Mesothelial cell of epicardium (in vitro differentiated cells): ENCODE results near the gene SPAG4. TPM values are rescaled to one million over a fixed set of nuclear protein-coding genes. Genes with fewer than 3 reads are reported as not detected.

Experiments
- DNase-seq, 2 experiments: peaks; one replicate each; pipeline ENCODE4 v3.0.0; 2021; ENCODE audit warnings: low spot score in 2 of 2; ENCODE audit not compliant: unreplicated experiment in 2 of 2
- H3K27ac Mint-ChIP-seq: 2 replicates; pipeline ENCODE4 v1.8.0; 2021; ENCODE audit warnings: mixed read lengths
- H3K27me3 Mint-ChIP-seq: 2 replicates; pipeline ENCODE4 v1.8.0; 2021; ENCODE audit warnings: low read depth, mixed read lengths
- H3K36me3 Mint-ChIP-seq: 2 replicates; pipeline ENCODE4 v1.8.0; 2021; ENCODE audit warnings: mixed read lengths
- H3K4me1 Mint-ChIP-seq: 2 replicates; pipeline ENCODE4 v1.8.0; 2021; ENCODE audit warnings: mixed read lengths
- H3K4me3 Mint-ChIP-seq: 2 replicates; pipeline ENCODE4 v1.8.0; 2021; ENCODE audit warnings: mild to moderate bottlenecking, moderate library complexity, mixed read lengths
- H3K9me3 Mint-ChIP-seq: 2 replicates; pipeline ENCODE4 v1.8.0; 2021; ENCODE audit warnings: mixed read lengths
- total RNA-seq: library from RNA; stranded (reverse); gene quantifications from 3 replicates; pipeline ENCODE4 v1.2.1, GENCODE V29; 2021
- TF ChIP-seq, protein P1 (sequence below): fragments of 200-600 bp; sonication (generic); IDR thresholded peaks from one replicate; pipeline ENCODE4 v1.5.0; 2021; ENCODE audit warnings: antibody characterized with exemption; ENCODE audit not compliant: unreplicated experiment

Gene SPAG4
- total RNA-seq, 1 donor from 2014 or later = 4.0 TPM

DNA sequence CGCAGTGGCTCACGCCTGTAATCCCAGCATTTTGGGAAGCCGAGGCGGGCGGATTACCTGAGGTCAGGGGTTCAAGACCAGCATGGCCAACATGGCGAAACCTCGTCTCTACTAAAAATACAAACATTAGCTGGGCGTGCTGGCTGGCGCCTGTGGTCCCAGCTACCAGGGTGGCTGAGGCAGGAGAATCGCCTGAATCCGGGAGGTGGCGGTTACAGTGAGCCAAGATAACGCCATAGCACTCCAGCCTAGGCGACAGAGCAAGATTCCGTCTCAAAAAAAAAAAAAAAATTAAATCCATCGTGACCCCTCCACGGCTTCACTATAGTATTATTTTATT is 50.3 kb downstream of the SPAG4 start:
- TF ChIP-seq, protein P1, sequence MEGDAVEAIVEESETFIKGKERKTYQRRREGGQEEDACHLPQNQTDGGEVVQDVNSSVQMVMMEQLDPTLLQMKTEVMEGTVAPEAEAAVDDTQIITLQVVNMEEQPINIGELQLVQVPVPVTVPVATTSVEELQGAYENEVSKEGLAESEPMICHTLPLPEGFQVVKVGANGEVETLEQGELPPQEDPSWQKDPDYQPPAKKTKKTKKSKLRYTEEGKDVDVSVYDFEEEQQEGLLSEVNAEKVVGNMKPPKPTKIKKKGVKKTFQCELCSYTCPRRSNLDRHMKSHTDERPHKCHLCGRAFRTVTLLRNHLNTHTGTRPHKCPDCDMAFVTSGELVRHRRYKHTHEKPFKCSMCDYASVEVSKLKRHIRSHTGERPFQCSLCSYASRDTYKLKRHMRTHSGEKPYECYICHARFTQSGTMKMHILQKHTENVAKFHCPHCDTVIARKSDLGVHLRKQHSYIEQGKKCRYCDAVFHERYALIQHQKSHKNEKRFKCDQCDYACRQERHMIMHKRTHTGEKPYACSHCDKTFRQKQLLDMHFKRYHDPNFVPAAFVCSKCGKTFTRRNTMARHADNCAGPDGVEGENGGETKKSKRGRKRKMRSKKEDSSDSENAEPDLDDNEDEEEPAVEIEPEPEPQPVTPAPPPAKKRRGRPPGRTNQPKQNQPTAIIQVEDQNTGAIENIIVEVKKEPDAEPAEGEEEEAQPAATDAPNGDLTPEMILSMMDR = no peak
- DNase-seq = no peak
- H3K4me1 Mint-ChIP-seq = peaks cover 33% of the 10 kb centered on the region
- peaks cover 5% of the 10 kb centered on the region for H3K36me3 Mint-ChIP-seq
- H3K27ac Mint-ChIP-seq = peak overlapping the region; percentile 81
- H3K27me3 Mint-ChIP-seq = no peaks in the 10 kb centered on the region
- H3K4me3 Mint-ChIP-seq = peak overlapping the region; percentile 13
- H3K9me3 Mint-ChIP-seq = no peaks in the 10 kb centered on the region

DNA sequence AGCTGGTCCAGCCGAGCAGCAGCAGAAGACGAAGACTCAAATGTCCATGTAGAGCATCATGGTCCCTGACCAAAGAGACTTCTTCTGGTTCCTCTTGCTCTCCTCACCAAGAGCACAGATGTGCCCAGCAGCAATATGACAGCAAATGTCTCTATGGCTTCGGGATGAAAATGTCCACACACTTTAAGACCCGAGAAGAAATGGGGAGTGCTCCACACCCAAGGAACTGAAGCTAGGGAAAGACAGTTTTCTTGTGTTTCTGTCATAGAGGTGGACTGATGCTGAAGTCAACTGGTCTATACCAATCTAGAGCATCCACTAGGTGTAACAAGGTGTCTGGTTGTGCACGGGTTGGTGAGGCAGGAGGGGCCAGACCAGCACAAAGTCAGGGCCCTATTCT is 53.6 kb downstream of the SPAG4 start:
- H3K9me3 Mint-ChIP-seq = no peaks in the 10 kb centered on the region
- DNase-seq = no peak
- peaks cover 18% of the 10 kb centered on the region for H3K36me3 Mint-ChIP-seq
- TF ChIP-seq, protein P1 = no peak
- no peak overlapping the region for H3K4me3 Mint-ChIP-seq
- H3K4me1 Mint-ChIP-seq = peaks cover 4% of the 10 kb centered on the region
- no peak overlapping the region for H3K27ac Mint-ChIP-seq
- no peaks in the 10 kb centered on the region for H3K27me3 Mint-ChIP-seq

DNA sequence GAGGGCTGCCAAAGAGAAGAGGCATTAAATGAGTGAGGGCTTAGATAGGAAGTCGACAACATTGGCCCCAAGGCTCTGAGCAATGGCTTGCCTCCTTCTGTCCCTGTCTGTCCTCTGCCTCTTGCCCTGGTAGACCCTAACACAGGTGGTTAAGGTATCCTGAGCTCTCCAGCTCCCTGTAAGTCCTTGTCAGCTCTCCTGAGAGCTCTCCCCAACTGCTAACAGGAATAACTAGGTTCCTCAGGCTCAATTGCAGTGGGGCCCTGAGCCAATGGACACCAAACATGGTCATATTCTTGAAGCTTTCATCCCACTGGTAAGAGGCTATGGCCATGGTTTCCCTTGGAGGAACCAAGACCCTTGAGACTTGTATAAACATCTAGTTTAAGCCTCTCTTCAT is 54.1 kb downstream of the SPAG4 start:
- Mint-ChIP-seq H3K4me1 (peaks cover 4% of the 10 kb centered on the region), H3K4me3 (no peak overlapping the region), H3K9me3 (no peaks in the 10 kb centered on the region), H3K36me3 (peaks cover 18% of the 10 kb centered on the region), H3K27me3 (no peaks in the 10 kb centered on the region), H3K27ac (no peak overlapping the region)
- TF ChIP-seq, protein P1 = no peak
- DNase-seq = no peak

Other genes starting within 250 kb of the SPAG4 start
- 51.5 to 65.3 TPM (median 65.0 TPM) in 3 replicates for gene UQCC1, start 203.9 kb upstream of the SPAG4 start, total RNA-seq
- 1.1 to 1.4 TPM (median 1.1 TPM) in 3 replicates for gene GDF5, start 177.6 kb upstream of the SPAG4 start, total RNA-seq
- 65.5 to 69.6 TPM (median 68.4 TPM) in 3 replicates for gene CEP250, start 160.2 kb upstream of the SPAG4 start, total RNA-seq
- not detected in 3 replicates for gene C20orf173, start 86.2 kb upstream of the SPAG4 start, total RNA-seq
- 253 to 258 TPM (median 255 TPM) in 3 replicates for gene ERGIC3, start 73.8 kb upstream of the SPAG4 start, total RNA-seq
- 221 to 246 TPM (median 238 TPM) in 3 replicates for gene CPNE1, start 49.1 kb downstream of the SPAG4 start, total RNA-seq
- gene RBM12, start 49.1 kb downstream of the SPAG4 start, total RNA-seq = 154 to 158 TPM (median 156 TPM) in 3 replicates
- gene NFS1, start 83.5 kb downstream of the SPAG4 start, total RNA-seq = 16.5 to 19.6 TPM (median 18.9 TPM) in 3 replicates
- gene ROMO1, start 83.6 kb downstream of the SPAG4 start, total RNA-seq = 105 to 107 TPM (median 105 TPM) in 3 replicates
- 463 to 488 TPM (median 479 TPM) in 3 replicates for gene RBM39, start 126.4 kb downstream of the SPAG4 start, total RNA-seq
- 48.6 to 49.7 TPM (median 48.7 TPM) in 3 replicates for gene PHF20, start 156.2 kb downstream of the SPAG4 start, total RNA-seq